HG03159 (cell line): ENCODE measurements around the gene NDUFV2.

Experiments used
- ATAC-seq: cut with Tn5 transposase; IDR thresholded peaks from one replicate; pipeline ENCODE4 v1.9.1; 2021; ENCODE audit warnings: mild to moderate bottlenecking, moderate library complexity; ENCODE audit not compliant: unreplicated experiment

Gene NDUFV2

GRCh38 chr18:9102508-9103375, at the start of gene NDUFV2:
Gene NDUFV2, plus strand, starts transcription at chr18:9102699. Its CDS starts 45 bp downstream, at chr18:9102744.
- ATAC-seq: peak; percentile 90

- no peak for ATAC-seq
Measured at GRCh38 chr18:9053814-9054213, 48.7 kb upstream of the NDUFV2 start.

- ATAC-seq: no peak
Measured at GRCh38 chr18:9055185-9055584, 47.3 kb upstream of the NDUFV2 start.

GRCh38 chr18:9055626-9056025, 46.9 kb upstream of the NDUFV2 start:
- no peak for ATAC-seq

GRCh38 chr18:9057646-9058045, 44.9 kb upstream of the NDUFV2 start:
- ATAC-seq: no peak

- ATAC-seq: no peak
Measured at GRCh38 chr18:9058406-9058805, 44.1 kb upstream of the NDUFV2 start.

- no peak for ATAC-seq
Measured at GRCh38 chr18:9062418-9062751, 40.1 kb upstream of the NDUFV2 start.

- no peak for ATAC-seq
Measured at GRCh38 chr18:9065864-9066263, 36.6 kb upstream of the NDUFV2 start.

GRCh38 chr18:9066358-9066757, 36.1 kb upstream of the NDUFV2 start:
- ATAC-seq: peak; percentile 35

GRCh38 chr18:9066817-9067306, 35.6 kb upstream of the NDUFV2 start:
- peak; percentile 58 for ATAC-seq

- ATAC-seq: no peak
Measured at GRCh38 chr18:9067823-9068222, 34.7 kb upstream of the NDUFV2 start.

- ATAC-seq: no peak
Measured at GRCh38 chr18:9068346-9068745, 34.2 kb upstream of the NDUFV2 start.

GRCh38 chr18:9069601-9070000, 32.9 kb upstream of the NDUFV2 start:
- no peak for ATAC-seq

GRCh38 chr18:9070212-9070611, 32.3 kb upstream of the NDUFV2 start:
- ATAC-seq: no peak

- no peak for ATAC-seq
Measured at GRCh38 chr18:9079818-9080528, 22.5 kb upstream of the NDUFV2 start.

- ATAC-seq: no peak
Measured at GRCh38 chr18:9081940-9082339, 20.6 kb upstream of the NDUFV2 start.

- ATAC-seq: no peak
Measured at GRCh38 chr18:9082711-9083510, 19.6 kb upstream of the NDUFV2 start.

- no peak for ATAC-seq
Measured at GRCh38 chr18:9086015-9086414, 16.5 kb upstream of the NDUFV2 start.

GRCh38 chr18:9086624-9087023, 15.9 kb upstream of the NDUFV2 start:
- no peak for ATAC-seq

GRCh38 chr18:9087144-9087543, 15.4 kb upstream of the NDUFV2 start:
- no peak for ATAC-seq

- no peak for ATAC-seq
Measured at GRCh38 chr18:9088252-9088651, 14.2 kb upstream of the NDUFV2 start.
